ENCODE results near the gene SCYGR1.

Gene SCYGR1

GRCh38 chr2:227341553-227341952, 46.2 kb downstream of the SCYGR1 start:
- no peak for TF ChIP-seq CTCF (IDR thresholded peaks at IDR 0.05; ENCODE audit: insufficient read depth, low read depth, low read length, missing control alignments)
- H3K4me3 ChIP-seq (ENCODE audit: low read length), result no peak overlapping the region

DNA sequence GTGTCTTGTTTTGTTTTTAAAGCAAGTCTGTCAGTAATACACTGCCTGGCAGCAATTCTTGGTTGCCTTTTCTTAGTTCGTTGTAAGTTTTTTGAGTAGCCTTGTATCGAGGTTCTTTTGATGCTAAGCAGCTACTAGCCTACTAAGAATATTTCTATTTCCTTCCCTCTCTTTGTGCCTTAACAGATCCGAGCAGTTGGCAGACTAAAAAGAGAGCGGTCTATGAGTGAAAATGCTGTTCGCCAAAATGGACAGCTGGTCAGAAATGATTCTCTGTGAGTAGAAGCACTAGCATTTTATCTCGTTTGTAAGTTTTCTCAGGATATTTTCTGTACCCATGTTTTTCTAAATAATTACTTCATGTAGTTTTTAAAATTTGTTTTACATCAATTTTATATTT, 47.6 kb downstream of the SCYGR1 start:
- H3K4me3 ChIP-seq (ENCODE audit: low read length), result no peak overlapping the region
- DNase-seq (ENCODE audit: low read depth), result no peak
- no peak for TF ChIP-seq CTCF (IDR thresholded peaks at IDR 0.05; ENCODE audit: insufficient read depth, low read depth, low read length, missing control alignments)

More at GRCh38 chr2:227341553-227341952, 46.2 kb downstream of the SCYGR1 start:
- DNase-seq (ENCODE audit: low read depth), result no peak

DNA sequence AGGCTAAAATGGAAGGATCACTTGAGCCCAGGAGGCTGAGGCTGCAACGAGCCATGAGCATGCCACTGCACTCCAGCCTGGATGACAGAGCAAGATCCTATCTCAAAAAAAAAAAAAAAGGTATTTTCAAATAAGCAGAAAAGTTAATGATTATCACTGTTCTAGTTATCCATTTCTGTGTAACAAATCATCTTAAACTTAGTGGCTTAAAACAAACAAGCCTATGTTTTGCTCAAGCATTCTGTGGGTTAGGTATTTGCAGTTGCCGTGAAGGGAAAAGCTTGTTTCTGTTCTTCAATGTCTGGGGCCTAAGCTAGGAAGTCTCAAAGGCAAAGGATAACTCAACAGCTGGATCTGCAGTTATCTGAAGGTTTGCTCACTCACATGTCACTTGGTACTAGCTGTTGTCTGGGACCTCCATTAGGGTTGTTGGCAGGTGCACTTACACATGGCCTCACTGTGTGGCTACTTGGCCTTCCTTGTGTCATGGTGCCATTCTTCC, 48.6 kb downstream of the SCYGR1 start:
- no peak for TF ChIP-seq CTCF (IDR thresholded peaks at IDR 0.05; ENCODE audit: insufficient read depth, low read depth, low read length, missing control alignments)
- H3K4me3 ChIP-seq (ENCODE audit: low read length), result no peak overlapping the region
- no peak for DNase-seq (ENCODE audit: low read depth)

All from epithelial cell of esophagus (primary cell).